ENCODE measurements around the gene DAPK2.

GRCh38 chr15:63895787-63896218, 150.5 kb downstream of the DAPK2 start:
- no peak for TF ChIP-seq E2F6 (IDR thresholded peaks at IDR 0.05; ENCODE audit: borderline replicate concordance, low read depth)
- TF ChIP-seq PBX3 (IDR thresholded peaks at IDR 0.05) = no peak
- no peak for TF ChIP-seq CTCF (IDR thresholded peaks at IDR 0.05)
- no peak for TF ChIP-seq KDM5A (IDR thresholded peaks at IDR 0.05)
- no peak for TF ChIP-seq POLR2AphosphoS2 (conservative IDR thresholded peaks at IDR 0.05; ENCODE audit: low read length)
- no peak for TF ChIP-seq RAD21 (conservative IDR thresholded peaks at IDR 0.05 in 1 of 2, IDR thresholded peaks at IDR 0.05 in 1 of 2)
- TF ChIP-seq POLR2A (IDR thresholded peaks at IDR 0.05; ENCODE audit: low read length) = no peak
- TF ChIP-seq CHD2 (IDR thresholded peaks at IDR 0.05; ENCODE audit: low read length, partially characterized antibody) = no peak
- TF ChIP-seq EP300 (IDR thresholded peaks at IDR 0.05) = no peak
- TF ChIP-seq NFE2L2 (conservative IDR thresholded peaks at IDR 0.05; ENCODE audit: low read length) = no peak

Measured in A549 (cell line).